Lung (tissue), 12 donors: Measurements from ENCODE around the gene DNM2. TPM values are rescaled to one million over a fixed set of nuclear protein-coding genes. Genes with fewer than 3 reads are reported as not detected.

Experiments
- ATAC-seq: fragments of 200-7000 bp; cut with Tn5 transposase; one replicate; pipeline ENCODE4 v1.9.1; 2020; ENCODE audit warnings: moderate number of reproducible peaks; ENCODE audit not compliant: insufficient read depth, low FRiP score
- DNase-seq, 3 donors: peaks; one replicate each; pipeline ENCODE4 v3.0.0-alpha.2; 2013 to 2017
- H3K27ac ChIP-seq, 2 donors: one replicate each; pipeline ENCODE4 v1.5.1; 2013; ENCODE audit warnings: mild to moderate bottlenecking in 2 of 2, moderate library complexity in 2 of 2, control low read depth in 1 of 2, inconsistent platforms in 1 of 2, low read depth in 1 of 2, low read length in 1 of 2
- H3K27me3 ChIP-seq, 3 donors: one replicate each; pipeline ENCODE4 v1.5.1; 2013; ENCODE audit warnings: low read length in 2 of 3; ENCODE audit not compliant: control insufficient read depth in 3 of 3, insufficient read depth in 3 of 3
- H3K36me3 ChIP-seq, 4 donors: one replicate each; pipeline ENCODE4 v1.5.1; 2013; ENCODE audit warnings: low read length in 4 of 4, mild to moderate bottlenecking in 1 of 4, moderate library complexity in 1 of 4; ENCODE audit not compliant: control insufficient read depth in 4 of 4, insufficient read depth in 4 of 4
- H3K4me1 ChIP-seq, 5 donors: one replicate each; pipeline ENCODE4 v1.5.1; 2013; ENCODE audit warnings: low read length in 5 of 5, mild to moderate bottlenecking in 2 of 5, moderate library complexity in 1 of 5; ENCODE audit not compliant: control insufficient read depth in 5 of 5, insufficient read depth in 5 of 5
- H3K4me3 ChIP-seq: one replicate; pipeline ENCODE4 v1.5.1; 2013; ENCODE audit warnings: mild to moderate bottlenecking, control low read depth, moderate library complexity
- H3K9ac ChIP-seq, 2 donors: one replicate each; pipeline ENCODE4 v1.5.1; 2013; ENCODE audit warnings: low read length in 2 of 2, control low read depth in 1 of 2; ENCODE audit not compliant: insufficient read depth in 1 of 2
- H3K9me3 ChIP-seq, 4 donors: one replicate each; pipeline ENCODE4 v1.5.1; 2013; ENCODE audit warnings: low read length in 3 of 4, mild to moderate bottlenecking in 1 of 4, moderate library complexity in 1 of 4; ENCODE audit not compliant: control insufficient read depth in 4 of 4, insufficient read depth in 3 of 4
- WGBS, 2 donors: extraction: QIAGEN DNeasy Blood & Tissue Kit; methylation state at CpG; one replicate each; pipeline ENCODE4 v1.1.7; 2013; 5-methylcytosine and 5-hydroxymethylcytosine counted together
- polyA plus RNA-seq, 2 donors: library from polyadenylated mRNA; stranded (reverse); fragments of 200-250 nt; gene quantifications; one replicate each; pipeline ENCODE4 v1.2.1, GENCODE V29; 2013
- total RNA-seq, 2 donors: library from RNA; depleted of rRNA in 1 of 2; stranded (reverse); fragments of >200 nt in 1 of 2; gene quantifications; one replicate each; pipeline ENCODE4 v1.2.1, GENCODE V29; 2014 to 2021
- TF ChIP-seq, protein P1 (sequence below): IDR thresholded peaks from 2 replicates; pipeline ENCODE4 v1.5.1; 2012; ENCODE audit warnings: mild to moderate bottlenecking; ENCODE audit errors: control extremely low read depth, extremely low read depth
- donor health status: control.
- donor health status: control.
- donor health status: Bipolar disorder and iron deficiency.
- donor health status: healthy.
- donor health status: DM: yes; HTN: yes; CAD: no.

Gene DNM2
- total and polyA plus RNA-seq, 4 donors, result 172 to 277 (median 204) TPM

DNA sequence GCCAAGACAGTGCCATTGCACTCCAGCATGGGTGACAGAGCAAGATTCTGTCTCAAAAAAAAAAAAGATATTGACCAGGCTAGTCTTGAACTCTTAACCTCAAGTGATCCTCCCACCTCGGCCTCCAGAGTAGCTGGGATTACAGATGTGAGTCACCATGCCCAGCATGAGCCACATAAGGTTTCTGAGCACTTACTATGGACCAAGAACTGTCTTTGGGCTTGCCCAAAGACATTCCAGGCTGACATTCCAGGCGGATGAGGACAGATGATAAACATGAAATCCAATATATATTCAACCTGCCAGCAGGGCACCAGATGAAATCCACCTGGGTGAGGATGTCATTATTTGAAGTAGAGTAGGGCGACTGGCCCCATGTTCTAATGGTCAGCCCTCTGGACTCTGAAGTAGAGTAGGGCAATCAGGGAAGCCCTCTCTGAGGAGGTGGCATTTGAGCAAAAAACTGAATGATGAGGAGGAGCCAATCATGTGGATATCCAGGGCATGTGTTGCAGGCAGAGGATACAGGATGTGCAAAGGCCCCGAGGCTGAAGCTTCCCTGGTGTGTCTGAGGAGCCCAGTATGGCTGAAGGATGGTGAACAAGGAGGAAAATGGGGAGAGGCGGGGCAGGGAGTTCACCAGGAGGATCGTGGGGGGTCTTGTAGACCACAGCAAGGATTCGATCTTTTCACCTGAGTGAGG, 134.4 kb downstream of the DNM2 start:
- Histone ChIP-seq H3K4me1 (peaks cover 0 to 8% (median 0%) of the 10 kb centered on the region in 5 donors), H3K27ac (no peak overlapping the region), H3K27me3 (no peaks in the 10 kb centered on the region), H3K36me3 (no peaks in the 10 kb centered on the region), H3K4me3 (no peak overlapping the region), H3K9ac (no peak overlapping the region), H3K9me3 (no peaks in the 10 kb centered on the region)
- 83 to 87% methylated on average over 7 of the region's 7 CpGs for WGBS, 2 donors
- ATAC-seq (no peak), DNase-seq (no peak)
- TF ChIP-seq, protein P1, sequence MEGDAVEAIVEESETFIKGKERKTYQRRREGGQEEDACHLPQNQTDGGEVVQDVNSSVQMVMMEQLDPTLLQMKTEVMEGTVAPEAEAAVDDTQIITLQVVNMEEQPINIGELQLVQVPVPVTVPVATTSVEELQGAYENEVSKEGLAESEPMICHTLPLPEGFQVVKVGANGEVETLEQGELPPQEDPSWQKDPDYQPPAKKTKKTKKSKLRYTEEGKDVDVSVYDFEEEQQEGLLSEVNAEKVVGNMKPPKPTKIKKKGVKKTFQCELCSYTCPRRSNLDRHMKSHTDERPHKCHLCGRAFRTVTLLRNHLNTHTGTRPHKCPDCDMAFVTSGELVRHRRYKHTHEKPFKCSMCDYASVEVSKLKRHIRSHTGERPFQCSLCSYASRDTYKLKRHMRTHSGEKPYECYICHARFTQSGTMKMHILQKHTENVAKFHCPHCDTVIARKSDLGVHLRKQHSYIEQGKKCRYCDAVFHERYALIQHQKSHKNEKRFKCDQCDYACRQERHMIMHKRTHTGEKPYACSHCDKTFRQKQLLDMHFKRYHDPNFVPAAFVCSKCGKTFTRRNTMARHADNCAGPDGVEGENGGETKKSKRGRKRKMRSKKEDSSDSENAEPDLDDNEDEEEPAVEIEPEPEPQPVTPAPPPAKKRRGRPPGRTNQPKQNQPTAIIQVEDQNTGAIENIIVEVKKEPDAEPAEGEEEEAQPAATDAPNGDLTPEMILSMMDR, result no peak

DNA sequence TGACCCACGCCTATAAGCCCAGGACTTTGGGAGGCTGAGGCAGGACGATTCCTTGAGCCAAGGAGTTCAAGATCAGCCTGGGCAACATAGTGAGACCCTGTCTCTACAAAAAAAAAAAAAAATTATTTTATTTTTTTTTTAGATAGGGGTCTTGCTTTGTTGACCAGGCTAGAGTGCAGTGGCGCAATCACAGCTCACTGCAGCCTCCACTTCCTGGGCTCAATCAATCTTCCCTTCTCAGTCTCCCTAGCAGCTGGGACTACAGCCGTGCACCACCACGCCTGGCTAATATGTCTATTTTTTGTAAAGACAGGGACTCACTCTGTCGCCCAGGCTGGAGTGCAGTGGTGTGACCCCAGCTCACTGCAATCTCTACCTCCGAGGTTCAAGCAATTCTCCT, 135.1 kb downstream of the DNM2 start:
- no peak for ATAC-seq
- Histone ChIP-seq H3K9me3 (no peaks in the 10 kb centered on the region), H3K4me1 (peaks cover 0 to 7% (median 0%) of the 10 kb centered on the region in 5 donors), H3K4me3 (no peak overlapping the region), H3K36me3 (no peaks in the 10 kb centered on the region), H3K27me3 (no peaks in the 10 kb centered on the region), H3K27ac (no peak overlapping the region), H3K9ac (no peak overlapping the region)
- TF ChIP-seq, protein P1, result no peak
- DNase-seq, result no peak
- WGBS, 2 donors, result 70 to 85% methylated on average over 7 of the region's 7 CpGs

- Histone ChIP-seq H3K9ac (no peak overlapping the region), H3K36me3 (no peaks in the 10 kb centered on the region), H3K27ac (no peak overlapping the region), H3K27me3 (no peaks in the 10 kb centered on the region), H3K9me3 (no peaks in the 10 kb centered on the region), H3K4me1 (no peaks in the 10 kb centered on the region), H3K4me3 (no peak overlapping the region)
- DNase-seq, result no peak
- ATAC-seq, result no peak
- TF ChIP-seq, protein P1, result no peak
- WGBS, 2 donors, result 73 to 85% methylated on average over 7 of the region's 7 CpGs
Observed at GRCh38 chr19:10854350-10855089, 136.6 kb downstream of the DNM2 start.
